HEK293 (cell line): Measurements from ENCODE around the gene SPATA25.

Experiments
- BCL11A ChIP-seq: fragments of 450-650 bp; formaldehyde crosslinking; IDR thresholded peaks from 2 replicates; pipeline ENCODE4 v1.5.1; 2016; ENCODE audit warnings: low read depth, missing biosample characterization, missing genetic modification characterization
- BCL6B ChIP-seq: fragments of 450-650 bp; formaldehyde crosslinking; IDR thresholded peaks from 2 replicates; pipeline ENCODE4 v1.5.1; 2017; ENCODE audit warnings: missing biosample characterization, missing genetic modification characterization
- CTCF ChIP-seq: fragments of 450-650 bp; formaldehyde crosslinking; IDR thresholded peaks from 2 replicates; pipeline ENCODE4 v1.5.1; 2016; ENCODE audit warnings: missing biosample characterization, missing genetic modification characterization
- EGR2 ChIP-seq: fragments of 450-650 bp; formaldehyde crosslinking; IDR thresholded peaks from 2 replicates; pipeline ENCODE4 v1.5.1; 2016; ENCODE audit warnings: low read depth, missing biosample characterization, missing genetic modification characterization
- GLI2 ChIP-seq: fragments of 450-650 bp; formaldehyde crosslinking; IDR thresholded peaks from 2 replicates; pipeline ENCODE4; 2017; ENCODE audit warnings: missing biosample characterization, missing genetic modification characterization, low read depth, borderline replicate concordance
- INSM2 ChIP-seq: fragments of 450-650 bp; formaldehyde crosslinking; IDR thresholded peaks from 2 replicates; pipeline ENCODE4 v1.5.1; 2016; ENCODE audit warnings: missing biosample characterization, missing genetic modification characterization
- KLF16 ChIP-seq: fragments of 450-650 bp; formaldehyde crosslinking; IDR thresholded peaks from 2 replicates; pipeline ENCODE4 v1.5.1; 2017; ENCODE audit warnings: missing biosample characterization, missing genetic modification characterization
- KLF17 ChIP-seq: fragments of 450-650 bp; formaldehyde crosslinking; IDR thresholded peaks from 2 replicates; pipeline ENCODE4 v1.5.1; 2016; ENCODE audit warnings: missing biosample characterization, missing genetic modification characterization
- KLF8 ChIP-seq: fragments of 450-650 bp; formaldehyde crosslinking; IDR thresholded peaks from 2 replicates; pipeline ENCODE4 v1.5.1; 2016; ENCODE audit warnings: missing biosample characterization, missing genetic modification characterization
- MZF1 ChIP-seq: fragments of 450-650 bp; formaldehyde crosslinking; IDR thresholded peaks from 2 replicates; pipeline ENCODE4 v1.5.1; 2017; ENCODE audit warnings: missing biosample characterization, missing genetic modification characterization, borderline replicate concordance
- REPIN1 ChIP-seq: fragments of 450-650 bp; formaldehyde crosslinking; IDR thresholded peaks from 2 replicates; pipeline ENCODE4 v1.5.1; 2017; ENCODE audit warnings: missing biosample characterization, missing genetic modification characterization, low read depth
- ZBTB48 ChIP-seq: fragments of 450-650 bp; formaldehyde crosslinking; IDR thresholded peaks from 2 replicates; pipeline ENCODE4 v1.5.1; 2016; ENCODE audit warnings: missing biosample characterization, missing genetic modification characterization
- ZFP37 ChIP-seq: fragments of 450-650 bp; formaldehyde crosslinking; IDR thresholded peaks from 2 replicates; pipeline ENCODE4 v1.5.1; 2016; ENCODE audit warnings: missing biosample characterization, missing genetic modification characterization
- ZNF10 ChIP-seq: fragments of 450-650 bp; formaldehyde crosslinking; IDR thresholded peaks from 2 replicates; pipeline ENCODE4 v1.5.1; 2017; ENCODE audit warnings: missing biosample characterization, missing genetic modification characterization
- ZNF133 ChIP-seq: fragments of 450-650 bp; formaldehyde crosslinking; IDR thresholded peaks from 2 replicates; pipeline ENCODE4 v1.5.1; 2016; ENCODE audit warnings: missing biosample characterization, missing genetic modification characterization
- ZNF138 ChIP-seq: fragments of 450-650 bp; formaldehyde crosslinking; IDR thresholded peaks from 2 replicates; pipeline ENCODE4 v1.5.1; 2016; ENCODE audit warnings: missing biosample characterization, missing genetic modification characterization, borderline replicate concordance
- ZNF16 ChIP-seq: fragments of 450-650 bp; formaldehyde crosslinking; IDR thresholded peaks from 2 replicates; pipeline ENCODE4 v1.5.1; 2016; ENCODE audit warnings: low read depth, missing biosample characterization, missing genetic modification characterization
- ZNF175 ChIP-seq: fragments of 450-650 bp; formaldehyde crosslinking; IDR thresholded peaks from 2 replicates; pipeline ENCODE4 v1.5.1; 2016; ENCODE audit warnings: missing biosample characterization, missing genetic modification characterization
- ZNF19 ChIP-seq: fragments of 450-650 bp; formaldehyde crosslinking; IDR thresholded peaks from 2 replicates; pipeline ENCODE4; 2016; ENCODE audit warnings: missing biosample characterization, missing genetic modification characterization, low read depth
- ZNF221 ChIP-seq: fragments of 450-650 bp; formaldehyde crosslinking; IDR thresholded peaks from 2 replicates; pipeline ENCODE4 v1.5.1; 2017; ENCODE audit warnings: missing biosample characterization, missing genetic modification characterization, borderline replicate concordance
- ZNF324 ChIP-seq: fragments of 450-650 bp; formaldehyde crosslinking; IDR thresholded peaks from 2 replicates; pipeline ENCODE4 v1.5.1; 2016; ENCODE audit warnings: missing biosample characterization, missing genetic modification characterization
- ZNF354C ChIP-seq: fragments of 450-650 bp; formaldehyde crosslinking; IDR thresholded peaks from 2 replicates; pipeline ENCODE4 v1.5.1; 2016; ENCODE audit warnings: missing biosample characterization, missing genetic modification characterization, low read depth, borderline replicate concordance
- ZNF37A ChIP-seq: fragments of 450-650 bp; IDR thresholded peaks from 2 replicates; pipeline ENCODE4 v1.5.1; 2018; ENCODE audit warnings: missing biosample characterization, missing genetic modification characterization
- ZNF394 ChIP-seq: fragments of 450-650 bp; formaldehyde crosslinking; IDR thresholded peaks from 2 replicates; pipeline ENCODE4 v1.5.1; 2016; ENCODE audit warnings: missing biosample characterization, missing genetic modification characterization, mild to moderate bottlenecking, moderate library complexity, borderline replicate concordance
- ZNF416 ChIP-seq: fragments of 450-650 bp; formaldehyde crosslinking; IDR thresholded peaks from 2 replicates; pipeline ENCODE4 v1.5.1; 2016; ENCODE audit warnings: missing biosample characterization, missing genetic modification characterization
- ZNF423 ChIP-seq: fragments of 450-650 bp; formaldehyde crosslinking; IDR thresholded peaks from 2 replicates; pipeline ENCODE4 v1.5.1; 2016; ENCODE audit warnings: missing biosample characterization, missing genetic modification characterization
- ZNF48 ChIP-seq: fragments of 450-650 bp; formaldehyde crosslinking; IDR thresholded peaks from 2 replicates; pipeline ENCODE4 v1.5.1; 2016; ENCODE audit warnings: missing biosample characterization, missing genetic modification characterization
- ZNF514 ChIP-seq: fragments of 450-650 bp; formaldehyde crosslinking; IDR thresholded peaks from 2 replicates; pipeline ENCODE4 v1.5.1; 2016; ENCODE audit warnings: missing biosample characterization, missing genetic modification characterization
- ZNF521 ChIP-seq: fragments of 450-650 bp; formaldehyde crosslinking; IDR thresholded peaks from 2 replicates; pipeline ENCODE4 v1.5.1; 2017; ENCODE audit warnings: missing biosample characterization, mild to moderate bottlenecking, missing genetic modification characterization
- ZNF544 ChIP-seq: fragments of 450-650 bp; formaldehyde crosslinking; IDR thresholded peaks from 2 replicates; pipeline ENCODE4 v1.5.0; 2017; ENCODE audit warnings: missing biosample characterization, missing genetic modification characterization
- ZNF558 ChIP-seq: fragments of 450-650 bp; formaldehyde crosslinking; IDR thresholded peaks from 2 replicates; pipeline ENCODE4 v1.5.1; 2016; ENCODE audit warnings: missing biosample characterization, missing genetic modification characterization
- ZNF704 ChIP-seq: fragments of 450-650 bp; formaldehyde crosslinking; IDR thresholded peaks from 2 replicates; pipeline ENCODE4 v1.5.1; 2016; ENCODE audit warnings: missing biosample characterization, missing genetic modification characterization
- ZNF76 ChIP-seq: fragments of 450-650 bp; formaldehyde crosslinking; IDR thresholded peaks from 2 replicates; pipeline ENCODE4; 2016; ENCODE audit warnings: low read depth, missing biosample characterization, missing genetic modification characterization, borderline replicate concordance
- ZSCAN23 ChIP-seq: fragments of 450-650 bp; formaldehyde crosslinking; IDR thresholded peaks from 2 replicates; pipeline ENCODE4 v1.5.1; 2016; ENCODE audit warnings: missing biosample characterization, missing genetic modification characterization
- ZXDB ChIP-seq: fragments of 450-650 bp; formaldehyde crosslinking; IDR thresholded peaks from 2 replicates; pipeline ENCODE4 v1.5.1; 2016; ENCODE audit warnings: missing biosample characterization, missing genetic modification characterization

Gene SPATA25

GRCh38 chr20:45934586-45935415, 47.4 kb upstream of the SPATA25 start, which contains the start of gene PCIF1 (continued):
- TF ChIP-seq INSM2, result peak; percentile 58
- TF ChIP-seq ZNF16 (tag by site-specific recombination), result no peak
- no peak for TF ChIP-seq BCL6B (tag by site-specific recombination)
- TF ChIP-seq ZNF423 (tag by site-specific recombination), result no peak
- TF ChIP-seq ZNF175 (tag by site-specific recombination), result no peak
- TF ChIP-seq ZNF394, result peak; percentile 68
- TF ChIP-seq KLF17, result peak; percentile 94; the same call in 1 of the 2 replicates
- TF ChIP-seq ZNF221, result no peak
- peak; percentile 95 for TF ChIP-seq ZXDB
- TF ChIP-seq ZSCAN23, result no peak
- TF ChIP-seq ZNF558, result no peak
- no peak for TF ChIP-seq GLI2 (tag by site-specific recombination)
- no peak for TF ChIP-seq MZF1 (tag by site-specific recombination)
- TF ChIP-seq ZFP37 (tag by site-specific recombination), result peak; percentile 93
- TF ChIP-seq ZNF704 (tag by site-specific recombination), result no peak
- TF ChIP-seq REPIN1 (tag by site-specific recombination), result 0 out of 2 replicates have a peak, but pooled peaks have one; percentile 38
- no peak for TF ChIP-seq ZNF521 (tag by site-specific recombination)
- TF ChIP-seq CTCF (tag by site-specific recombination), result no peak; the same call in 1 of the 2 replicates
- no peak for TF ChIP-seq BCL11A
- TF ChIP-seq ZNF76 (tag by site-specific recombination), result peak; percentile 93
- TF ChIP-seq ZNF544 (tag by site-specific recombination), result no peak
- peak; percentile 79 for TF ChIP-seq EGR2 (tag by site-specific recombination)
- no peak for TF ChIP-seq ZNF48 (tag by site-specific recombination)
- no peak for TF ChIP-seq ZNF416 (tag by site-specific recombination)
- TF ChIP-seq ZNF133 (tag by site-specific recombination), result no peak
- no peak for TF ChIP-seq ZNF19 (tag by site-specific recombination)
- peak; percentile 99; the same call in 1 of the 2 replicates for TF ChIP-seq KLF16
- no peak for TF ChIP-seq ZNF354C (tag by site-specific recombination)
- TF ChIP-seq ZBTB48, result peak; percentile 63; the same call in 1 of the 2 replicates
- no peak for TF ChIP-seq ZNF514 (tag by site-specific recombination)
- peak; percentile 49; the same call in 1 of the 2 replicates for TF ChIP-seq ZNF10 (tag by site-specific recombination)
- peak; percentile 18; the same call in 1 of the 2 replicates for TF ChIP-seq ZNF37A (tag by site-specific recombination)
- TF ChIP-seq KLF8 (tag by site-specific recombination), result peak; percentile 96
- peak; percentile 95 for TF ChIP-seq ZNF324
- no peak for TF ChIP-seq ZNF138 (tag by site-specific recombination)
